HUDEP-2 (cell line): ENCODE data around the gene BHMT.

Experiments used
- DNase-seq, 76 experiments: peaks; one replicate each; lab custom pipeline; 2025; ENCODE audit not compliant: unreplicated experiment in 76 of 76; lab: John Stamatoyannopoulos, UW

The BHMT gene

GRCh38 chr5:79111387-79111959 is at the start of gene BHMT:
Gene BHMT, plus strand, starts transcription at chr5:79111809. Its CDS starts 77 bp downstream, at chr5:79111886.
- no peak for DNase-seq

GRCh38 chr5:79062436-79062835 is 49.2 kb upstream of the BHMT start:
- DNase-seq = no peak

- no peak for DNase-seq
Measured at GRCh38 chr5:79069488-79070349, 41.9 kb upstream of the BHMT start, which contains the start of the genes BHMT2 and DMGDH. Gene BHMT2, plus strand, starts transcription at chr5:79069767. Its CDS starts 16 bp downstream, at chr5:79069783. Gene DMGDH, minus strand, starts transcription at chr5:79069674. Its CDS starts 54 bp downstream, at chr5:79069620.

GRCh38 chr5:79070350-79070667 is 41.3 kb upstream of the BHMT start:
- DNase-seq = no peak

GRCh38 chr5:79074641-79075040 is 37.0 kb upstream of the BHMT start:
- no peak for DNase-seq

GRCh38 chr5:79075646-79076426 is 35.8 kb upstream of the BHMT start:
- no peak for DNase-seq

GRCh38 chr5:79076819-79077218 is 34.8 kb upstream of the BHMT start:
- DNase-seq = no peak

GRCh38 chr5:79077680-79078365 is 33.8 kb upstream of the BHMT start:
- DNase-seq = no peak

GRCh38 chr5:79080804-79081203 is 30.8 kb upstream of the BHMT start:
- DNase-seq = no peak

GRCh38 chr5:79081779-79082178 is 29.8 kb upstream of the BHMT start:
- DNase-seq = no peak

GRCh38 chr5:79086116-79086515 is 25.5 kb upstream of the BHMT start:
- no peak for DNase-seq

- no peak for DNase-seq
Measured at GRCh38 chr5:79088507-79088906, 23.1 kb upstream of the BHMT start.

GRCh38 chr5:79091064-79091463 is 20.5 kb upstream of the BHMT start:
- no peak for DNase-seq

- peak in 14 of 76 experiments; percentile 1 to 50 (median 10) for DNase-seq
Measured at GRCh38 chr5:79093762-79094161, 17.8 kb upstream of the BHMT start.

GRCh38 chr5:79105868-79106267 is 5.7 kb upstream of the BHMT start:
- DNase-seq = no peak

GRCh38 chr5:79107020-79107796 is 4.4 kb upstream of the BHMT start:
- no peak for DNase-seq

- no peak for DNase-seq
Measured at GRCh38 chr5:79108086-79108485, 3.5 kb upstream of the BHMT start.

GRCh38 chr5:79108792-79109191 is 2.8 kb upstream of the BHMT start:
- DNase-seq = no peak

GRCh38 chr5:79109527-79110492 is 1.8 kb upstream of the BHMT start:
- DNase-seq = peak in 20 of 76 experiments; percentile 2 to 45 (median 14)
